Activated effector memory CD4-positive, alpha-beta T cell treated with Interleukin-2 at 50 U/mL for 16 hours (primary cell): Measurements from ENCODE around the gene NAAA.
"Not testable (repeated sequence)": the region's sequence is repeated elsewhere in the genome, so short reads cannot be mapped to it uniquely, and the experiment has no call there.

Experiments used
- DNase-seq: peaks from one replicate; pipeline ENCODE4 v3.0.0-alpha.2; 2020

The NAAA gene

DNA sequence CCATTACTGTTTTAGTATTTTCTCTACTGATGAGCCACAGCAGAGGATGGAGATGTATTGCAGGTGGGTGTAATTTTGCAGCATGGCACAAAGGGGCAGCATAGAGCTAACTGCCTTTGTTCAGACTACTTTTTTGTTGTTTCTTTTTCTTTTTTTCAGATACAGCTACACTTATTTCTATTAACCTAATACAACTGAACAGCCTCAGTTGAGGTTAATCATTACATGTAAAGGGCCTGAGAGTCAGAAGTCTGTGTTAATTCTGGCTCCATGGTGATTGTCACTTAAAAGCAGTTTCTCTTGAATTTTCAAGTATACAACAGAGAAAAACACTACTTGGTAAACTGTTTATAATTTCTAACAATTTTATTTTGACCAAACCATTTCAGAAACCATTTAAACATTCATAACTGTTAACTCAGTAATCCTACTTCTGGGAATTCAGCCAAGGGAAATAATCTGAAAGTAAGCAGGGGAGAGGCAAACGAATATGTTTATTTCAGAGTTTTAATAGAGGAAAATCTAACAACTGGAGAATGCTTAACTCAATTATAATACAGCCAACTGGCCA lies 24.6 kb downstream of the NAAA start:
- DNase-seq: no peak

DNA sequence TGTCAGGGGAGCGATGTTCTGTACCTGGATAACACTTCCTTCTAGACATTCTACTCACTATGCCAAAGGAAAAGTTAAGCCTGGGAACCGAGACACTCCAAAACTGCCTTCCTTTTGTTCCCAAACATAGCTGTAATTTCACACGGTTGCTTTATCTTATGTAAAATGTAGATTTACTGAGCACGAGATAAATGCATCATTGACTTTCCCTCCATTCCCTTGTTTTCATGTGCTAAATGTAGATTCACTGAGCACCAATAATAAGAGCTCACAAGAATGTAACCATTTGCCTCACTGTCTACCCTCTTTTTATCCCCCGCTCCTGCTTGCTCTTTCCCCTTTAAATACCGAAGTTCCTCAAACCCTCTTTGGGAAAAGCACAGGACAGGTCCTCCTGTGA lies 27.8 kb downstream of the NAAA start:
- no peak for DNase-seq

DNA sequence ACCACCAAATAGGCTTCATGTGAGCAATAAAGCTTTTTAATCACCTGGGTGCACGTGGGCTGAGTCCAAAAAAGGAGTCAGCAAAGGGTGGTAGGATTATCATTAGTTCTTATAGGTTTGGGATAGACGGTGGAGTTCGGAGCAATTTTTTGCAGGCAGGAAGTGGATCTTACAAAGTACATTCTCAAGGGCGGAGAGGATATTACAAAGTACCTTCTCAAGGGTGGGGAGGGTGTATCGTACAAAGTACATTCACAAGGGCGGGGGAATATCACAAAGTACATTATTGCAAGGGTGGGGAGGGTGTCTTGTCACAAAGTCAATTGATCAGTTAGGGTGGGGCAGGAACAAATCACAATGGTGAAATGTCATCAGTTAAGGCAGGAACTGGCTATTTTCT lies 30.0 kb downstream of the NAAA start:
- DNase-seq: not testable (repeated sequence)

DNA sequence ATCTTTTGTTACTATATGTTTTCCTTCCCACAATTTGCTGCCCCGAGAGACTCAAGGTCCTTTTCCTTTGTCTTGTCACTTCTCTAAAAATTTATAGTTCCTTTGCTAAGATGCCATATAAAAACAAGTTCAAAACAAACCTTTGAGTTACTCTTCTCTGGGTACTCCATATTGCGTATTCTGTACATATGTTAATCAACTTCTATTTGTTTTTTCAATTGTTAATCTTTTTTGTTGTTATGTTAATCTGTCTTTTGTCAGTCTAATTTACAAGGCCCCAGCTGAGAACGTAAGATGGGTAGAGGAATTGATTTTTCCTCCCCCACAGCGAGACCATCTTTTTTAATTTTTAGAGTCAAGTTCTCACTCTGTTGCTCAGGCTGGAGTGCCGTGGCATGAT lies 31.4 kb downstream of the NAAA start:
- no peak for DNase-seq

DNA sequence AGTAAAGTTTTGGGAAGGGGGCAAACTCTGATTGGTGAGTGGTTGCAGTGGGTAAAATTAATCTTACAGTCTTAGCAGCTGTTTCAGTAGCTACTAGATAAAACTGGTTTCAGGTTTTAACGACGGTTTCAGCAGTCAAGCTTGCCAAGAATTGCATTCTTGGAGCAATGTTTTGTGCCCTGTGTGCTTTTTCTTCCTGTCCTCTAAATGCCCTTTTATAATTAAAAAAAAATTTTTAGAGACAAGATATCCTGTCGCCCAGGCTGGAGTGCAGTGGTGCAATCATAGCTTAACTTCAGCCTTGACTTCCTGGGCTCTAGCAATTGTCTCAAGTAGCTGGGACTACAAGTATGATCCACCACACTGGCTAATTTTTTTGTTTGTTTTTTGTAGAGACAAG lies 32.3 kb downstream of the NAAA start:
- DNase-seq: no peak

DNA sequence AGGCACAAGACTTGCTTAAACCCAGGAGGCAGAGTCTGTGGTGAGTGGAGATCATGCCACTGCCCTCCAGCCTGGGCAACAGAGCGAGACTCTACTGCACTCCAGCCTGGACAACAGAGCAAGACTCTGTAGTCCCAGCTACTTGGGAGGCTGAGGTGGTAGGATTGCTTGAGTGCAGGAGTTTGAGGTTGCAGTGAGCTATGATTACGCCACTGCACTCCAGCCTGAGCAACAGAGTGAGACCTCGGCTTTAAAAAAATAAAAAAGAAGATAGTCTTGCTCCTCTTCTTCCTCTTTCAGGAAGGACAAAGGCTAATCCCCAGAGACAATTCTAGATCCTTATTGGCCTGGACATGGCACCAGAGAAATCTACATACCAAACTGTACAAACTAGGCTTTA lies 32.8 kb downstream of the NAAA start:
- no peak for DNase-seq

DNA sequence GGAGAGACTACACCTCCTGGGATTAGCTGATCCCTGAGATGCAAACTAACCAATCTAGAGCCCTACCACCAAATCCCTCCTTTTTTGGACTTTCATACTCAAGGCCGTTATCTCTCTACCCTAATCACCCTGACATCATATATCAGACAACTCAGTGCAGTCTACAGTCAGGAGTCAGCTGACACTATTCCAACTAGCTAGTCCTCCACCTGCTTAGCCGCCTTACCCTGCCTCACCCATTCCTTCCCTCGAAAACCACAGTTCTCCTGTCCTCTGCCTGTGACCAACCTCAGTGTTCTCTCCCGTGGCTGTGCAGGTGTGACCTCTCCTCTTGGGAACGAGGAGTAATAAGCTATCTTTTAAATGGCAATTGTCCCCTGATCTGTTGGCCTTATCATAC lies 36.7 kb downstream of the NAAA start:
- no peak for DNase-seq

DNA sequence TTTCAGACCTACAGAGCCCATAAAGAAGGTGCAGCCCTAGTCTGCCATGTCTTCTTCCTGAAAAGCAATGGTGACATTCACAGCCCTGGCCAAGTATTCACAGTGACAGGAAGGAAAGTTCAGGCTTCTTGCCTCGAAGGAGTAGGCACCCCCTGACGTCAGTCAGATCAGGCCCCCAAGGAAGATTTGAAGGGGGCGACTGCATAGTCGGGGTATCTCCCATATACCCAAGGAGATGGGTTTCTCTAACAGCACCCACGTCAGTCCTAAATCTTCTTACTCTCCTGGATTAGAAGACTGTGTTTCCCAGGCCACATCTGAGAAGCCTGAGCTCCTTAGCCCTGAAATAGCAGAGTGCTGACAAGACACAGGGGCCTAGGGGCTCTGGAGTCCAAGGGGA lies 38.5 kb downstream of the NAAA start, which contains the start of gene PPEF2:
TSS of gene PPEF2 (minus strand) at position 101 of the 400 bp plus-strand sequence. CDS start 6,127 bp downstream, outside the sequence.
- DNase-seq: no peak

DNA sequence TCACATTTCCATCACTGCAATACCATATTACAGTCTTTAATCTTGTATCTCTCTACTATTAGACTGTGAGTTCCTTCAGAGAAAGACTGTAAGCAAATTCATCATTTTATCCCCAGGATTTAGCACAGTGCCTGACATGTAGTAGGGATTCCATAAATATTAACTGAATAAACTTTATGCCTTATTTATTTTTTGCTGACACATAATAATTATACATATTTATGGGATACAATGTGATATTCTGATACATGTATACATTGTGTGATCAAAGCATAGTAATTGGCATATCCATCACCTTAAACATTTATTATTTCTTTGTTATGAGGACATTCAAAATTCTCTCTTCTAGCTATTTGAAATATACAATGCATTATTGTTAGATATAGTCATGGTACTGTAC lies 42.3 kb downstream of the NAAA start:
- no peak for DNase-seq

DNA sequence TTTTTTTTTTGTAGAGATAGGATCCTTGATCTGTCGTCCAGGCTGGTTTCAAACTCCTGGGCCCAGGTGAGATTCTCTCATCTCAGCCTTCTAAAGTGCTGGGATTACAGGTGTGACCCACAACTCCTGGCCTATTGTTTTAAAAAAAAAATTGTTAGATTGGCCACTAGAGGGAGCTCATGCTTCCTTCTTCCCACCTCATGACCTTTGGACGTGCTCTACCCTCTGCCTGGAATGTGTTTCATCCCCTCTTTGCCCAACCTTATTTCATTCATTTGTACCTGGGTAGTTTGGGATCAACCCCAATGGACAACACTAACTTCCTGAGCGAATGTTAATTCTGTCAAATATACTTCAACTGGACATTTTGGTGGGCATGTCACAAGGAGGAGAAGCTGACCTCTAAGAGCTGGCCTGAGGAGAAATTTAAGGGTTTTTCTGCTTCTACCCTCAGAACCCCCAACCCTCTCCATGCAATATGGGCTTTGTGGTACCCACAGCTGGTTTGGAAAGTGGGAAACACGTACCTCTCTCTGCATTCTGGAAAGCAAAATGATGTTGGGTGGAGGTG lies 45.0 kb downstream of the NAAA start:
- no peak for DNase-seq

DNA sequence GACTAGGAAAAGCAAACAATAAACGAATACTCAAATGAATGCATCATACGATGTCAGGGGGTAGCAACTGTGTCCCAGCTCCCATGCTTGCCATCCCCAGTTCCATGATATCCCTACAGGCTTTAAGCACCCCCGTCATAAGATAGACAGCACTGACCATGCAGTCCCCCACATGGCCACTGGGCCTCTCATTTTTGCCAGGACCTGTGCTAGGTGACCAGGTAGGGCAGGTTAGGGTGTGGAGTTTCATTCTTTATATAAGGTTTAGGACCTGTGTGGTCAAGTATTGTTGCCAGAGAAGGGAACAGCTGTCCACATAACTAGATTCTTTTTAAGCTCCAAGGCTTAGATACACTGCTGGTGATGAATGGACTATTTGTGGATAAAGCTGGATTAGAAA lies 48.3 kb downstream of the NAAA start:
- no peak for DNase-seq

DNA sequence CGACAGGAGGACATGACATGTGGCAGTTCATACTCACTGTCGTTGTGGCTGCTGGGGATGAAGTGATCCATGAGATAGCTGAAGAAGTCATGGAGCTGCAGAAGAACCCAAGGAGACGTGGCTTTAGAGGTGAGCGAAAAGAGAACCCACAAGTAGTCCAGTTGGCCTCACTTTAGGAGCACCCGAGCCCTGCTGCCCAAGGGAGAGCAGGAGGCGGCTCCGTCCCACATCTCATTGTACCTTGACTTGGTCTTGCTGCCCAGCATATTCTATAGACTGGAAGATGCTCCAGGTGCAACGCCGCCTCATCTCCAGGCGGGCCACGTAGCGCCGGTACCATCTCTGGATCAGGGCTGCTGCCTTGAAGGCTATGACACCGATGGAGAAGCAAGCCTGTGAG lies 49.2 kb downstream of the NAAA start:
- DNase-seq: no peak

DNA sequence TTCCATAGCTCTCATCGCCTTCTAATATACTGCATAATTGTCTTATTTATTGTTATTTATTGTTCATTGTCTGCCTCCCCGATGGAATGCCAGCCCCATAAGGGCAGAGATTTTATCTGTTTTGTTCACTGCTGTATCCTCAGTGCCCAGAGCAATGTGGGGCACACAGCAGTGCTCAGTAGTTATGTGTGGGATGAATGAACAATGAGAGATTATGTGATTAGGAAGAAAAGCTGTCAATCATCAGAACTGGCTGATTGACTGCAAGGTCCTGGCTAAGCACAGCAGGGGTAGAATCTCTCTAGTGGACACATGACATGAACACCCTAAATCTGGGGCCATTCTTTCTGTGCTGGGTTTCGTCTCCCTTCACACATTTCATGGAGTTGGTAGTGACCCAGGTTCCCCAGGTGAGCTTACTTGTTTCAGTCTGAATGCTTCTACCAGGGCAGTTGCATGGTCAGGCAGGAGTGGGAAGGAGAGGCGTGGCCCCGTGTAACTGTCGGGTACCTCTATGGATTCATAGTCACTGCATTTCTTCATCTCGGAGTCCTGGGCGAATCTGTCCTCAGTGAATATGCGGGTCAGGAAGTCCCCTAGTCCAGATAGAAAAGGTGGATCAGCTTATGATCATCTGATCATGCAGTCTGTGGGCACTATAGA lies 51.1 kb downstream of the NAAA start:
- DNase-seq: no peak

DNA sequence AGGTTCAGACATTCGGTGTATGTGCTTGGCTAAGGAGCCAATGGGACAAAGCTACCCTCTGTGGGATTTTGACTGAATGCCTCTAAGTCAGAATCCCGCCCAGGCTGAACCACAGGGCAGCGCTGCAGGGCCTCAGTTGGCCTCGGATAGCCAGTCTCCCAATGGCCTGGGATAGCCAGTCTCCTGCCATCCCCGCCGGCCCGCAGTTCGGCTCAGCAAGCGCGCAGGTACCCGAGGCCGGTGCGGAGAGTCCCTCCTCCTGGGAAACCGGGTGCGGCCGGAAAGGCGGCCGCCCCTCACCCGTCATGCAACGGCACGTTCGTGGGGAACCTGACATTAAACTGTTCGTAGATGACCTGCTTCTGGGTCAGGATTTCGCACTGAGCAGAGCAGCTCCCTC lies 54.7 kb downstream of the NAAA start:
- no peak for DNase-seq

DNA sequence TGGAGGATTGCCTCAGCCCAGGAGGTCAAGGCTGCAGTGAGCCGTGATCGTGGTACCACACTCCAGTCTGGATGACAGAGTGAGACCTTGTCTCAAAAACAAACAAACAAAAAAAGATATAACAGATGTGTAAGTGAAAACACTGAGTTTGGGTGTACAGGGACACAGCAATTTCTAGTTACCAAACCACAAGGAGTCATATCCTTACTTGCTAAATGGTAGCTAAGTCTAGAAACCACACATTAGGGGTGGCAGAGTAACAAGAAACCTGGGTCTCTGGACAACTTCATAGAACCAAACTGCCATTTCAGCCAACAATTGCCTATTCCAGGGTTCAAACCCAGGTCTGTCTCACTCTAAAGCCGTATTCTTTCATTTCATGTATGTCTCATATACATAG lies 59.3 kb downstream of the NAAA start:
- no peak for DNase-seq

DNA sequence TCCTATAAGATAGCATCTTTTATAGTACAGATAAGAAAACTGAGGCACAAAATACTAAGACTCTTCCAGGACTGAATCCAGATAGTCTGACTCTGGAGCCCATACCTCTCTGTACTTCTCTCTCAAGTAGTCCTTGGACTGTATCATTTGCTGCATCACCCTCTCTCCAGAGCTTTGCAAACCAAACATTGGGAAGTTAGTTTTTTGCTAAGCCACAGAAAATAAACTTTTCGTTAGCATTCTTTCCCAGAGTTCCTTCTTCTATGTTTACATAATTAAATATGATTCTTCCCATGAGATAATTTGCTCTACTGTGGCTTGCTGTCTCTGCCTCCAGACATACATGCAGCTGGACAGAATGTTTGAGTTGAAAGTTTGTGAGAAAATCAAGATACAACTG lies 60.5 kb downstream of the NAAA start:
- no peak for DNase-seq

DNA sequence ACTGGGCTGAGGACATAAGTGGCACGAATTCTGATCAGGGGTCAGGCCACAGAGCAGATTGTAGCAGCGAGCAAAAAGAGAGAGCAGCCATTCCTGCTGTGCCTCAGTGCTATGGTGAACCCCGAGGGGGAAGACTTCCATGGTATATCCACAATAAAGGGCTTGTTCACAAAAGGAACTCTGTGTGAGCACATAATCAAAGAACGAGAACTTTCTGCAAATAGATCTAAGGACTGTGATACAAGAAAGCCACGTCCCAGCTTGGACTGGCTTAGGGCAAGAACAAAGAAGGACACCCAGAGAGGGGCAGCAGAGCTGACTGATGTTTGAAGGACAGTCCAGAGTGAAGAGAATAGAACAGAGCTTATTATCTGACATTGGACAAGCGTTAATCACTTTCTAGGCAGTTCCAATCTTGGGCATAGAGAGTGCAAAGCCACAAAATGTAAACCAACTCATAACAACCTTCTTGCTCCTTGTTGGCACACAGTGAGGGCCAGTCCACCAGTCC lies 62.5 kb downstream of the NAAA start:
- DNase-seq: no peak

DNA sequence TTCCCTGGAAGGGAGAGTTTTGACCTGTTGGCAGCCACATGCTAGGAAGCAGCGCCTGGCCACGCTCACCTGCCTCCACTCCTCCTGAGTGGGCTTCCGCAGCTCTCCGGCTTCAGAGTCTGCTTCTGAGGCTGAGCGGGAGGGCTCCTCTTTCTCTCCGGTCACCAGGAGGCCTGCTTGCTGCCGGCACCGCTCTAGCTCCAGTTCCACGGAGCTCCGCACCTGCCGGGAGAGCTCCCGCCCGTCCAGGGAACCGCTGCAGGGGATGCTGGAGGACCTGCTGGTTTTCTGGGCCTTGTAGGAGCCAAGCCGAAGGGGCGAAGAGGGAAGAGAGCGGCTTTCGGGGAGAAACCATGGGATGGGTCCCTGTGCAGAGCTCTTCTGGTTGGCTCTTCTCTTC lies 64.6 kb downstream of the NAAA start:
- DNase-seq: no peak

DNA sequence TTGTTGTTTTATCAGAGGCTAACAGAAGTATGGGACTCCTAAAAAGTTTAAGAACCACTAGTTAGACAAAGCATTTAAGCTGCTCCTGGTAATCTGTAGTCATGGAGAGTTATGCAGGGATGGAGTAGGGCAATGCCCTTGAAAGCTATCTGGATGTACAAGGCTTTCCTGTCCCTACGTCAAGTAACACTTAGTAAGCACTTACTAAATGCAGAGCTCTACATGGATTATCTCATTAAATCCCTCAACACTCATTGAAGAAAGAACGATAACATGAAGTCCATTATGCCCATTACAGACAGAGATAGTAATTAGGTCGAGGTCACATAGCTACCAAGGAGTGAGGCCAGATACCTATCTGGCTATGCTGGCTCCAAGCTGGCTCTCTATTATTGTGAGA lies 71.7 kb downstream of the NAAA start:
- DNase-seq: no peak

DNA sequence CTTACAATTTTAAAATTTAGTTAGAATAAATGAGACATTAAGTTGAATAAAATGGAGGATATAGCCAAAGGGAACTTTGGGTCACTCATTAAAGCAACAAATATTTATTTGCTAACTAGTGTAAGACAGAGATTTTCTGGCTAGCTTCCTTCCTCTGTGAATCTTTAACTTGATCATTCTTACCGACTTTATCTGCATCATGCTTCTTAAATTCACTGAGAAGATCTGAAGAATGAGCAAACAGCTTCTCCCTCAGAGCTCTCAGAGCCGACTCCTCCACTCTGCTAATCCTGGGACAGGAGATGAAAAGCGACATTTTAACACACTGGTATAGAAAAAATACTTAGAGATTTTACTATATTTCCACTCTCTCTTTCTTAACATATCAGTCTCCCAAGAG lies 73.7 kb downstream of the NAAA start:
- no peak for DNase-seq
